Kidney glomerular epithelial cell (primary cell): Measurements from ENCODE around the gene RUNX2.

Source experiments
- DNase-seq: peaks from one replicate; lab custom pipeline; 2025; lab: John Stamatoyannopoulos, UW

Gene RUNX2

GRCh38 chr6:45433533-45434380 is 105.6 kb downstream of the RUNX2 start:
- DNase-seq, result no peak

DNA sequence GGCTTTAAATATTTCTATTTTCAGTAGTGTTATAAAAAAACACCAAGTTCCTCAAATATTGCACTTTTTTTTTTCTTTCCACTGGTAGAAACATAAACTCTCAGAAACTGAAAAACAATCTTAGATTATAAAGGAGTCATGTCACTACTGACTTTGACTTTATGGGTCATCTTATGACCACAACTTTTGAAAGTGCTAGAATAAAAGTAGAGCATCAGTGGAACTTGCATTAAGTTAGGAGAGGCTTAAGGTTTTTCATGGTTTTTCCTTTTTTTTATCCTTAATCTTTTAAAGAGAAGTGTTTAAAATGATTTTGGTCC is 106.2 kb downstream of the RUNX2 start:
- DNase-seq, result no peak

- peak; percentile 52 for DNase-seq
These were observed 108.7 kb downstream of the RUNX2 start for GRCh38 chr6:45436544-45437438.

GRCh38 chr6:45437439-45437815 is 109.3 kb downstream of the RUNX2 start:
- no peak for DNase-seq

DNA sequence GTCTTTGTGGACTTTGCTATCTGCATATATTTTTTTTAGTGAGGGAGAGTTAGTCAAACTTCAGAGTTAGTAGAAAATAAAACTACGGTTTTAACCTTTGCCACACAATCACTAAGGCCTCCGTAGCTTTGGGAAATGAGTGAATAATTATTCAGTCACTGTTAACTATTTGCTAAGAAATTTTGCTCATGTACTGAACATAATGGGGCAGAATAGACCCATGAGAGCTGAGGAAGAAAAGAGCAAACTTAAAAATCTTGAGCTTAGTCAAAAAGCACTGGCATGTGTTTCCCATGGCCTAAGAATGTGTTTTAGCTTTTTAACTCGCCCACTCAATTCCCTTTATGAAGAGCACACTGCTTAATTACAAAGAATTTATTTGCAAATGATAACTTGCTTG is 110.0 kb downstream of the RUNX2 start:
- DNase-seq, result no peak

- peak; percentile 84 for DNase-seq
These were observed 110.8 kb downstream of the RUNX2 start for GRCh38 chr6:45438849-45439406.

- DNase-seq, result no peak
These were observed 111.3 kb downstream of the RUNX2 start for GRCh38 chr6:45439459-45439858.

GRCh38 chr6:45439861-45440388 is 111.8 kb downstream of the RUNX2 start:
- DNase-seq, result no peak

- DNase-seq, result no peak
These were observed 113.8 kb downstream of the RUNX2 start for GRCh38 chr6:45441851-45442453.

DNA sequence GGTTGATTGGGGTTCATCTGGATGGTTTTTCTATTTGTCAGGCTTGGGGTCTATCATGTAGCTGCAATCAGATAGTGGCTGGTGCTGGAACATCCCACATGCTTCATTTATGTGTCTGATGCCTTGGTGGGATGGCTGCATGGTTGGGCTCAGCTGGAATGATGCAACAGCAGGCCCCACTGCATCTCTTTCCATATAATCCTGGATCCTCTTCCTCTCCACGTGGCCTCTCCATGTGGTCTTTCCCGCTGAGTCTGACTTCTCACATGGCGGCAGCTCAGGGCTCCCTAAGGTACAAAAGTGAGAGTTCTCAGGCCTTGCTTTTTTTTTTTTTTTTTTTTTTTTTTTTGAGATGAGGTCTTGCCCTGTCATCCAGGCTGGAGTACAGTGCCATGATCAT is 114.6 kb downstream of the RUNX2 start:
- DNase-seq, result no peak

GRCh38 chr6:45445364-45445748 is 117.2 kb downstream of the RUNX2 start:
- no peak for DNase-seq

DNA sequence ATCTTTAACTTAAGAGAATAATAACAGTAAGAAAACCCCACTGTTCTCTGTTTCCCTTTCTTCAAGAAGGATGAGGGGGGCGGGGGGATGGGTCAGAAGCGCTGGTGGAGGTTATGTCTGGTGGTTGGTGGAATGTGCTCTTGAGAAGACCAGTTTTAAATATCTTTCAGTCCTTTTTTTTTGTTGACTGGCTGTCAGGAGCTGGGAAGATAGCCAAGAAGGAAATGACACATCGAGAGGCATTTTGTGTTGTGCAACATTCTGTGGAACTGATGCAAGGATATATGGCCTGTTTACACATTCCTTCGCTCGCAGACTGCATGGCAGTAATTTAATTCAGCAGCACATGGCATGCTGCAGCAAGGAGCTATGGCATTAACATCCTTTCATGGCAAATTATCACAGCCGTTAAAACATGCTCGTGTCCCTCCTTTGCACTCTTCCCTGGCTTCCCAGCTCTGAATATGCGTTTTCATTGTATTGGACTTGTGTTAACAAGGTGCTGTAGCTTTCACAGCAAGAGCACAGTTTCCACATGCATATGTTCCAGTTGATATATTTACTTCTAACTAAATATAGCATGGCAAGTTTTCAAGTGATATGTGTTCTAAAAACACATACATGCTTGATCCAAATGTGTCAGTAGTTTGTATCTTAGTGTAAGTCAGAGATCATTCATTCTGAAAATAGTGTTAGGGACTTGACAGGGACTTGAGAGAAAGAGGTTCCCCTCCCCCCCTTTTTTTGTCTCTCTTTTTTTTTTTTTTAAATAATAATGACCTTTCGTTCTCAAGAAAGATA is 117.8 kb downstream of the RUNX2 start:
- DNase-seq, result peak; percentile 99

- DNase-seq, result no peak
These were observed 118.9 kb downstream of the RUNX2 start for GRCh38 chr6:45447005-45447404.

GRCh38 chr6:45447716-45448115 is 119.6 kb downstream of the RUNX2 start:
- DNase-seq, result no peak

DNA sequence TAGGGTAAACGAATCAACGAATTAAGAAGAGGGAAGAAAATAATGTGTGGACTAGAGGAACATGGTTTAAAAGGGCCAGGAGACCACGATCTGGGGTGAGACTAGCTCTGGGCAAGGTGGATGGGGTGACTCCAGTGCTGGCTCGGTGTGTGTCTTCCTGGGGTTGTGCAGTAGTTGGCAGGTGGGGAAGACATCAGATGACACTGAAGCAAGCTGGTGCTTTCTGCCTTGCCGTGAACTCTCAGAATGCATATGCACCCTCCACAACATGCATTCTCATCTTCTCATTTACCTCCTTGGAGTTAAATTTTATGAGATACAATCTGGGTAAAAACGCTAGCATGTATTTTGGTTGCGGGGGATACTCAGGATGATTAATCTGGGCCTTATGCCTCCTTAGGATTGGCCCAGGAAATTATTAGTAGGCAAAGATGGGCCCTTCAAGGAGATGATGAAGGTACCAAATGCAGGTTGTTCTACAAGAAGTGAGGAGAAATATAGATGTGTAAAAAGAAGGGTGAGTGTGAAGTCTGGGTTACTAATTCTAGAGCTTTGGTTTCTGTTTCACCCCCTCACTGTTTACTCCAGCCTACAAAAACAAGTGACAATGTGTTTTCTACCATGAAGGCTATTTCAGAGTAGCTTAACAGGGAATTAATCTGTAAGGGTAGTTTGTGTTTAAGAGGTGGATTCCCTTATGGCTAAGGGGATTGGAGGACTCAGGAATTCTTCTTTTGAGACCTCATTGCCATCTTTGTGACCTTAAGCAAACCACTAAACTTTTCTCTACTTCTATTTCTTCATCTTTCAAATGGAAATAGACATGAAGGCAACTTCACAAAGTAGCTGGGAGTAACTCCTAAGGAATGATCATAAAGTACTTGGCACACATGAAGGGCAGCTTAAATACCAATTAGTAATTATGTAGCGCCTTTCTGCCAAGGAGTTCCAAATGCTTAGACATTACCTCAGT is 120.6 kb downstream of the RUNX2 start:
- DNase-seq, result no peak

- DNase-seq, result no peak
These were observed 122.0 kb downstream of the RUNX2 start for GRCh38 chr6:45450132-45450531.

GRCh38 chr6:45450831-45451230 is 122.7 kb downstream of the RUNX2 start:
- DNase-seq, result no peak

DNA sequence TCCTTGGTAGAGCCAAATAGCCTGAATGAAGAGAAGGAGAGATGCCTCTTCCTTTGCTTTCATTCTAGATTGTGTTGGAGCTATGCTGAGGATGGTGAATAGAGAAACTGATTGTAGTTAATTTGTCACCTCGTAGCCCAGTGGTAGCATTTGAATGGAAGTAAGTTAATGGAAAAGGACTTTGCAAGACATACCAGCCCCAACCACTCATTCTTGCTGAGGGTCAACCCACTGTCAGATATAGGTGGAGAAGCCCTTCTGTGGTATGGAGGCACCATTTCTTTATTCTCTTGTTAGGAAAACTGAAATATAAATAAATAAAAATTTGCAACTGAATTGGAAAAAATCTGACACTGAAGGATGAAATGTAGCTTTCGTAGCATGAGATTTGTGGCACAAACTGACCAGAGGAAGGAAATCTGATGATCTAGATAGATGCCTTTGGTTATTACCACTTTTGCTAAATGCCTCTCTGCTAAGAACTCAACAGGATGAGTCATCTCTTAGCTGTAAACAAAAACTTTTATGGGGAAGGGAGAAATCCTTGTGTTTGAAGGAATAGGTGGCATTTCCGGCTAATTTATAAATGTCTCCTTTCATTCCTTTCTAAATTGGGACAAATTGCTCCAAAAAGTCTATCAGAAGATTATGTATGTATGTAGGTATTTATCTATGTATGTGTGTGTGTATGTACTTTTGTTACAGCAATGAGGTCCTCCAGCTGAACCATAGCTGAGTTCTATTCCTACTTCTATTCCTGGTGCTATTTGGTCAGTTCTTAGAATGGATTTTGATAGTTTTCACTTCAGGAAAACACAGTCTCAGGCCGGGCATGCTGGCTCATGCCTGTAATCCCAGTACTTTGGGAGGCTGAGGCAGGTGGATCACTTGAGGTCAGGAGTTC is 126.1 kb downstream of the RUNX2 start:
- no peak for DNase-seq

DNA sequence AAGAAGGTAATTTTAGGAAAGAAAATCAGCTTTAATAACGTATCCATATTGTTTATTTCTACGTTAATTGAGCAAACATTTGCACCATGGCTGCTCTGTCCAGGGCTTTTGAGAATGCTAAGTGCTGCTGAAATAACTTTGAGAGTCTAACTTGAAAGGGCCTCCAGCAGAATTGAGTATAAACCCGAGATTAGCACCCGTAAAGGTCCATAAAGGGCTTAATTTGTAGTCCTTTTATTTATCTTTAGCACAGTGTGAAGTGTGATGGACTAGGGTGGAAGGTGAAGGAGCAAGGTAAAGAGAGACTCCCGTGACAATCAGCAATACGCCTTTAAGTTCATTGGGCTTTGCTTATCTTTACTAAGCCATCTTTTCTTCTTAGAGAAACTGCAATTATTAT is 127.3 kb downstream of the RUNX2 start:
- no peak for DNase-seq
